NCI-H2171 treated with DMSO at 0.1 percent for 48 hours (cell line): ENCODE data around the gene XCL2.
A peak's percentile ranks its signal among the peaks of the same experiment; 100 is the strongest.
"Not testable (repeated sequence)": the region's sequence is repeated elsewhere in the genome, so short reads cannot be mapped to it uniquely, and the experiment has no call there.

ENCODE experiments used
- DNase-seq: peaks from one replicate; lab custom pipeline; 2025; lab: John Stamatoyannopoulos, UW

XCL2 gene

GRCh38 chr1:168556647-168557046, 12.8 kb upstream of the XCL2 start:
- DNase-seq, result no peak

- no peak for DNase-seq
Observed at GRCh38 chr1:168555508-168556046, 11.8 kb upstream of the XCL2 start.

GRCh38 chr1:168554603-168555483, 11.0 kb upstream of the XCL2 start:
- DNase-seq, result no peak

GRCh38 chr1:168553680-168554553, 10.1 kb upstream of the XCL2 start:
- no peak for DNase-seq

- DNase-seq, result no peak
Observed at GRCh38 chr1:168552961-168553360, 9.2 kb upstream of the XCL2 start.

- no peak for DNase-seq
Observed at GRCh38 chr1:168551688-168552087, 7.9 kb upstream of the XCL2 start.

GRCh38 chr1:168550971-168551370, 7.2 kb upstream of the XCL2 start:
- DNase-seq, result no peak

GRCh38 chr1:168546553-168546895, 2.7 kb upstream of the XCL2 start:
- not testable (repeated sequence) for DNase-seq

- DNase-seq, result peak; percentile 10
Observed at GRCh38 chr1:168545678-168546552, 2.1 kb upstream of the XCL2 start.

- DNase-seq, result not testable (repeated sequence)
Observed at GRCh38 chr1:168542978-168543377, 819 bp downstream of the XCL2 start.

- not testable (repeated sequence) for DNase-seq
Observed at GRCh38 chr1:168540798-168541197, 3.0 kb downstream of the XCL2 start.

- no peak for DNase-seq
Observed at GRCh38 chr1:168535536-168535935, 8.3 kb downstream of the XCL2 start.

- peak; percentile 84 for DNase-seq
Observed at GRCh38 chr1:168531615-168532345, 12.0 kb downstream of the XCL2 start.

- no peak for DNase-seq
Observed at GRCh38 chr1:168529518-168529917, 14.3 kb downstream of the XCL2 start.

- no peak for DNase-seq
Observed at GRCh38 chr1:168521401-168522000, 22.3 kb downstream of the XCL2 start.

- DNase-seq, result no peak
Observed at GRCh38 chr1:168520832-168521231, 23.0 kb downstream of the XCL2 start.

GRCh38 chr1:168520052-168520751, 23.6 kb downstream of the XCL2 start:
- DNase-seq, result no peak

- DNase-seq, result no peak
Observed at GRCh38 chr1:168518813-168519212, 25.0 kb downstream of the XCL2 start.

GRCh38 chr1:168518201-168518689, 25.6 kb downstream of the XCL2 start:
- DNase-seq, result no peak

GRCh38 chr1:168514455-168514854, 29.3 kb downstream of the XCL2 start:
- DNase-seq, result no peak
